ENCODE data around the gene LAMB3.
A peak's percentile ranks its signal among the peaks of the same experiment; 100 is the strongest.

The LAMB3 gene

GRCh38 chr1:209634005-209634737 lies 18.1 kb downstream of the LAMB3 start:
- DNase-seq (ENCODE audit: low read depth in 2 of 2, low spot score in 1 of 2) = no peak

- no peak for DNase-seq (ENCODE audit: low read depth in 2 of 2, low spot score in 1 of 2)
Measured at GRCh38 chr1:209633335-209633997, 18.8 kb downstream of the LAMB3 start.

- DNase-seq (ENCODE audit: low read depth in 2 of 2, low spot score in 1 of 2) = no peak
Measured at GRCh38 chr1:209630383-209631225, 21.6 kb downstream of the LAMB3 start.

GRCh38 chr1:209629621-209630382 lies 22.4 kb downstream of the LAMB3 start:
- DNase-seq (ENCODE audit: low read depth in 2 of 2, low spot score in 1 of 2) = no peak

GRCh38 chr1:209628618-209629299 lies 23.5 kb downstream of the LAMB3 start:
- no peak for DNase-seq (ENCODE audit: low read depth in 2 of 2, low spot score in 1 of 2)

DNA sequence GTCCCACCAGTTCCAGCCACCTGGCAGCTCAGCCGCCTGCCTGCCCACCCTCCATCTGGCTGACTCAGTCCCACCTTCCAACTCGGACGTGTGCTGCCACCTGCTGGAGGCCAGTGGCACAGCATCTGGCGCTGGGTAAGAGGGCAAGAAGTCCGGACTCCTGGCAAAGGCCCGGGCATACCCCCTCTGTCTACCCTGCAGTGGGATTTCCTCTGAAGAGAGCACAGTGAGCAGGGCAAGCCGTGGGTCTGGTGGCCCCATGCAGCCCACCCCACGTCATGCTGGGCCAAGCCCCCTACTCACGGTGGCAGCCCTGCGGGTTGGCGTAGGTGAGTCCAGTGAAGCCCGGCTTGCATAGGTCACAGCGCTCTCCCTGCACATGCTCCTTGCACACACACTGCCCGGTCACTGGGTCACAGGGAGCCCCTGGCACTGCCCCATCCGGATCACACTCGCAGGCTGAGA lies 24.5 kb downstream of the LAMB3 start:
- peak; percentile 38 to 60 for DNase-seq (ENCODE audit: low read depth in 2 of 2, low spot score in 1 of 2)

- no peak for DNase-seq (ENCODE audit: low read depth in 2 of 2, low spot score in 1 of 2)
Measured at GRCh38 chr1:209627027-209627731, 25.0 kb downstream of the LAMB3 start.

- no peak for DNase-seq (ENCODE audit: low read depth in 2 of 2, low spot score in 1 of 2)
Measured at GRCh38 chr1:209626346-209627026, 25.7 kb downstream of the LAMB3 start.

DNA sequence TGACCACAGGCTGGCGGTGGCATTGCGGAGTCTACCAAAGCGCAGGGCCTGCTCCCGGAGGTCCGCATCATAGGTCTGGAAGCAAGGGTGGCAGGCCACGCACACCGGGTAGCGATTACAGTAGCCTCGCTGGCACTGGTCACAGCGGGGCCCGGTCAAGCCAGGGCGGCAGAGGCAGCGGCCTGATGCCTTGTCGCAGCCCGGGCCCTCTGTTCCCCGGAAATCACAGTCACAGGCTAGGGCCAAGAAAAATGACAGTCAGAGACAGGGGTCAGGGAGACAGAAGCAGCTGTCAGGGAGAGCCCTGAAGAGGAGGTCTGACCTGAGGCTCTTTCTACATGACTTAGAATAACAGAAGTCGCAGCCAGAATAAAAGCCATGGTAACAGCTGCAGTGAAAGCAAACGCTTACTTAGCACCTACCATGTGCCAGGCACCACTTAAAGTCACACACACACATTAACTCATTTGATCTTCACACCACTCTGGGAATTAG lies 26.4 kb downstream of the LAMB3 start:
- DNase-seq (ENCODE audit: low read depth in 2 of 2, low spot score in 1 of 2) = no peak

- no peak for DNase-seq (ENCODE audit: low read depth in 2 of 2, low spot score in 1 of 2)
Measured at GRCh38 chr1:209624558-209625549, 27.4 kb downstream of the LAMB3 start.

- DNase-seq (ENCODE audit: low read depth in 2 of 2, low spot score in 1 of 2) = no peak
Measured at GRCh38 chr1:209622841-209623829, 29.1 kb downstream of the LAMB3 start.

GRCh38 chr1:209621741-209622655 lies 30.2 kb downstream of the LAMB3 start:
- DNase-seq (ENCODE audit: low read depth in 2 of 2, low spot score in 1 of 2) = no peak

- no peak for DNase-seq (ENCODE audit: low read depth in 2 of 2, low spot score in 1 of 2)
Measured at GRCh38 chr1:209621286-209621685, 30.9 kb downstream of the LAMB3 start.

GRCh38 chr1:209620487-209620884 lies 31.7 kb downstream of the LAMB3 start:
- DNase-seq (ENCODE audit: low read depth in 2 of 2, low spot score in 1 of 2) = no peak

DNA sequence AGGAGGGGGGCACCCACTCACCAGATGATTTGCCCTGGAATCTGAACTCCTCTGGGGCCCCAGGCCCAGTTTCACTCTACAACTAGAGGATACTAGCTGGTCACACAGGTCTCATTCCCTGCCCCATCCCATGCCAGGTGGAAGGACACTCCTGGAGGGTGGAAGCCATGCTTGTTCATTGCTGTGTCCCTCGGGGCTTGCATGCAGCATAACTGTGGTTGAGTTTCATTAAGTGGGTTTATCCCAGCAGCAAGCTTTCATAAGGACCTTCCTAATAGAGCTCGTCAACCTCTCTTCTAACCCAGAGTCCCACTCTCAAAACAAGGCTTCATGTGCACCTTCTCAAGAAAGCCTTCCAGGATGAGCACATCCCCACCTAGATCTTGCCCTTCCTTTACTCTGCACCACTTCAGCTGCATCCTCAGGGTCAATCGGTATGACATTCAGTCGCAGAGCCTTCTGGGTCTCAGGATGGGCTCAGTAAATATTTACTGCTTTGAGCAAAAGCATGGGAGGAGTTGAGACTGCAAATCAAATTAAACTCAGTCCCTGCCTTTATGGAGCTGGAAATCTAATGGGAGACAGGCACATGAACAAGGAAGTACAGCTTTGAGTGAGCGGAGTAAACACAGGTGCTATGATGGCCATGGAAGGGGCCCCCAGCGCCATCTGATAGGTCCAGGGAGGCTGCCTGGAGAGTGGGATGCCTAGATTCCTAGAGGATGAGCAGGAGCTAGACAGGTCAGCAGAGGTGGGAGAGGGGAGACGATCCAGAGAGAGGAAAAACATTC lies 32.3 kb downstream of the LAMB3 start:
- DNase-seq (ENCODE audit: low read depth in 2 of 2, low spot score in 1 of 2) = no peak
